Kidney epithelial cell (primary cell): Measurements from ENCODE around the gene TSPAN11. TPM values are rescaled to one million over a fixed set of nuclear protein-coding genes. Genes with fewer than 3 reads are reported as not detected.

ENCODE experiments used
- DNase-seq: peaks from one replicate; pipeline ENCODE4 v3.0.0-alpha.2; 2010; ENCODE audit warnings: low read depth
- H3K27me3 ChIP-seq: 2 replicates; pipeline ENCODE4 v1.6.0; 2011; ENCODE audit warnings: low read length; ENCODE audit not compliant: control insufficient read depth, insufficient read depth
- H3K36me3 ChIP-seq: 2 replicates; pipeline ENCODE4 v1.5.1; 2011; ENCODE audit warnings: low read length; ENCODE audit not compliant: control insufficient read depth, insufficient read depth
- H3K4me3 ChIP-seq: 2 replicates; pipeline ENCODE4 v1.5.1; 2011; ENCODE audit warnings: low read depth, mild to moderate bottlenecking, control low read depth, low read length
- CTCF ChIP-seq: IDR thresholded peaks from 2 replicates; pipeline ENCODE4 v1.5.1; 2011; ENCODE audit warnings: mild to moderate bottlenecking, moderate library complexity, low read length, control low read depth, inconsistent platforms; ENCODE audit not compliant: insufficient read depth, poor library complexity, severe bottlenecking
- total RNA-seq: library from RNA; depleted of rRNA; stranded (reverse); fragments of >200 nt; gene quantifications from 2 replicates; pipeline ENCODE4 v1.2.3, GENCODE V29; 2015

The TSPAN11 gene
- total RNA-seq, 1 donor from 2014 or later = 5.2 TPM

GRCh38 chr12:30928356-30929244 is 2.1 kb downstream of the TSPAN11 start:
- no peak for DNase-seq
- H3K27me3 ChIP-seq = peaks cover 18% of the 10 kb centered on the region
- H3K4me3 ChIP-seq = no peak overlapping the region
- no peak for TF ChIP-seq CTCF
- H3K36me3 ChIP-seq = no peaks in the 10 kb centered on the region

GRCh38 chr12:30930238-30930637 is 3.7 kb downstream of the TSPAN11 start:
- Histone ChIP-seq H3K27me3 (peaks cover 18% of the 10 kb centered on the region), H3K36me3 (no peaks in the 10 kb centered on the region), H3K4me3 (no peak overlapping the region)
- DNase-seq = no peak
- no peak for TF ChIP-seq CTCF

- Histone ChIP-seq H3K4me3 (no peak overlapping the region), H3K36me3 (no peaks in the 10 kb centered on the region), H3K27me3 (peaks cover 18% of the 10 kb centered on the region)
- no peak for TF ChIP-seq CTCF
- DNase-seq = no peak
Measured at GRCh38 chr12:30930641-30931040, 4.1 kb downstream of the TSPAN11 start.

- TF ChIP-seq CTCF = no peak
- no peak overlapping the region for H3K4me3 ChIP-seq
- H3K27me3 ChIP-seq = peaks cover 5% of the 10 kb centered on the region
- DNase-seq = no peak
- no peaks in the 10 kb centered on the region for H3K36me3 ChIP-seq
Measured at GRCh38 chr12:30932881-30933280, 6.3 kb downstream of the TSPAN11 start.

- TF ChIP-seq CTCF = no peak
- no peak for DNase-seq
- Histone ChIP-seq H3K36me3 (no peaks in the 10 kb centered on the region), H3K27me3 (peaks cover 3% of the 10 kb centered on the region), H3K4me3 (no peak overlapping the region)
Measured at GRCh38 chr12:30934811-30935210, 8.3 kb downstream of the TSPAN11 start.

- H3K36me3 ChIP-seq = no peaks in the 10 kb centered on the region
- H3K4me3 ChIP-seq = no peak overlapping the region
- H3K27me3 ChIP-seq = peaks cover 2% of the 10 kb centered on the region
- no peak for DNase-seq
- TF ChIP-seq CTCF = no peak
Measured at GRCh38 chr12:30936036-30936435, 9.5 kb downstream of the TSPAN11 start.
